HG03196 (cell line): ENCODE results near the gene ST8SIA5.

Source experiments
- ATAC-seq: cut with Tn5 transposase; IDR thresholded peaks from one replicate; pipeline ENCODE4 v1.9.1; 2021; ENCODE audit not compliant: unreplicated experiment

The ST8SIA5 gene

GRCh38 chr18:46630160-46630559 is 126.7 kb downstream of the ST8SIA5 start:
- no peak for ATAC-seq

DNA sequence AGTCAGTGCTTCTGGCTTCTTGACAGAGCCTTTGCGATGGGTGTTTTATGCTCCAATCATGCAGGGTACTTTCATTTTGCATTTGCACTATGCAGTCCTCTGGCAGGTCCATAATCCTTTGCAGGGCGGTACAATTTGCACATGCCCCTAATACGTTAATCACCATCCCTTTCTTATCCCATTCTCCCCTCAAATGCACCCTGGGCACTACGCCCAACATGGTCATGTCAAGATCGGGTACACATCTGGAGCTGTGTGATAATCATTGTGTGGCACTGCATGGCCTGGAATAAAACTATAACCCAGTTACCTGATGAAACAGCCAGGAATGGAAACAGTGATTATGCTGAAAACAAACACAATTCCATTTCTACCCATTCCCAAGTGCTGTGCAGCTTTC is 127.5 kb downstream of the ST8SIA5 start:
- ATAC-seq = no peak

DNA sequence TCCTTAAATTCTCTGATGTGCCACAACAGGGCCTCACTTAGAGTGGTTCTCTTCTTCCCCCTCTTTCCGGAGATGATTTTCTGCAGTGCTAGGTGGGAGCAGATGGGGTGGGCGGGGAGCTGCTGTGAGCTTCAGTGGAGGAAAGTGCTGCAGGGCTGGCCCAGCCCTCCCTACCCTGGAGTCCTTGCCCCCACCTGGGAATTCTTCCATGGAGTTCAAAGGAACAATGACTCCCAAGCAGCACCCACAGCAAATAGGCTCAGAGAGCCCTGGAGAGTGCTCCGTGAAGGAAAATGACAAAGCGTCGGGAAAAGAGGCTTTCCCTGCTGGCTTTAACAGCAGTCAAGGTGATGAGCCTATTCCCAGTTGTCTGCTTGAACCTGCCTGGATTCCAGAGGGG is 128.6 kb downstream of the ST8SIA5 start:
- ATAC-seq = no peak

DNA sequence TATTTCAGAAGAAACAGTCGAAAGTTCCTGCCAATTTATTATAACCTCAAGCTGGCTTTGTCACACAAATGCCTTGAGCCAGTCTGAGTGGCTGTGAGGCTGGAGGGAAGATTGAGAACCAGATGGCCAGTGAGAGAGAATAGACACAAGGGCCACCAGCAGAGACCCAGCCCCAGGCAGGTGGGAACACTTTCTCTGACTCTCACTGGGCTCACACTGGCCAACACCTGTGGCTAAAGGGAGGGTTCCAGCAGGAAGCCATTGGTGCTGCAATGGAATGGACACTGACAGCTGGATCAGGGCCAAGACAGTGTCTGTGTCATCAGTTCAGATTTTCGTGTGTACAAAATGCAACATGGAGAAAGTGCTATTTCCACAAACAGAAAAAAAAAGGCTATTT is 129.7 kb downstream of the ST8SIA5 start:
- ATAC-seq = no peak

DNA sequence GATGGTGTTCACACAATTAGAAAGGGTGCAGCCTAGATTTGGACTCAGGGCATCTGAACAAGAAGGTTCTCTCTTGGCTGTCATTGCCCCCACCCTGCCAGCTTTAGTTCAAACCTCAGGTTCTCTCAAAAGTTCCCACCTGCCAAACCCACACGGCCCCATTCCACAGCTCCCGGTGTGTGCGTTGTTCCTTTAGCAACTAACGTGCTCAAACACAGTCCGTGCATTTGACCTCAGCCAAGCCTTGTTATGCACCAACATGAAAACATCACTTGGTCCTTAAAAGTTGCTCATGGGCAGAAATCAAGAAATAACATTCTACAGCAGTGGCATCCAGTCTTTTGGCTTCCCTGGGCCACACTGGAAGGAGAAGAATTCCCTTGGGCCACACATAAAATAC is 131.8 kb downstream of the ST8SIA5 start:
- ATAC-seq = no peak

GRCh38 chr18:46624127-46624526 is 132.7 kb downstream of the ST8SIA5 start:
- no peak for ATAC-seq

GRCh38 chr18:46623541-46623940 is 133.3 kb downstream of the ST8SIA5 start:
- no peak for ATAC-seq

DNA sequence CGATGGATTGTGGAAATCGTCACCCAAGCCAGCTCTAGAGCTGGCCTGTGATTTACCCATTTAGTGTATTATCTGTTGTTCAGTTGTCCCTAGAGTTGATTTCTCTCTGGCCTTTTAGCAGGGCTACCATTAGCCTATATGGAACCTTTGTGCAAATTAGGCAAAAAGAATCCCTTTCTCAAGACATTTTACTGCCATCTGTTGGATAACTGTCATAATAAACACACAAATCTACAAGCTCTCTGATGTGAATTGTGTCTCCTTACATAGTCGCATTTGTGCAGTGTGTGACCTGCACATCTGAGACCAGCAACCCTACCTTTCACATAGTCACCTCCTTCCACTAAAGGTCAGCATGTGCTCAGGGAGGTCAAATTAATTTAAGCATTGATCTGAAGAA is 133.9 kb downstream of the ST8SIA5 start:
- ATAC-seq = no peak

DNA sequence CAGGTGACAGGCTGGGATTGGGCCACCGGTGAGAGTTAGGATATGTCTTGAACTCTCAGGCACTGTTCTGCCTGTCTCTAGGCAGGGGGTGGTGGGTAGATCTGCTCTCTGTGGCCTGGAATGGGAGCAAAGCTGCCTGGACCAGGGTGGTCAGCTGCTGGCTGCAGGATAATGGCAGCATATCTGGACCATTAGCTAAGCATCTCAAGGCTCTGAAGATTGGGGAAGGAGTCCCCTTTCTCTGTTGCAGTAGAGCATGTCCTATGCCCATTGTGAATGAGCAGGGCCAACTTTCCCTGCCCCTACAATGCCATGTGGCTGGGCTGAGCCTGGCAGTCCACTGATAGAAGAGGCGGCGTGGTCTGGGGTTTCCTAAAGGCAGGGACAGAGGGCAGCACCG is 134.4 kb downstream of the ST8SIA5 start:
- ATAC-seq = no peak

- no peak for ATAC-seq
These were observed 135.0 kb downstream of the ST8SIA5 start for GRCh38 chr18:46621871-46622270.

DNA sequence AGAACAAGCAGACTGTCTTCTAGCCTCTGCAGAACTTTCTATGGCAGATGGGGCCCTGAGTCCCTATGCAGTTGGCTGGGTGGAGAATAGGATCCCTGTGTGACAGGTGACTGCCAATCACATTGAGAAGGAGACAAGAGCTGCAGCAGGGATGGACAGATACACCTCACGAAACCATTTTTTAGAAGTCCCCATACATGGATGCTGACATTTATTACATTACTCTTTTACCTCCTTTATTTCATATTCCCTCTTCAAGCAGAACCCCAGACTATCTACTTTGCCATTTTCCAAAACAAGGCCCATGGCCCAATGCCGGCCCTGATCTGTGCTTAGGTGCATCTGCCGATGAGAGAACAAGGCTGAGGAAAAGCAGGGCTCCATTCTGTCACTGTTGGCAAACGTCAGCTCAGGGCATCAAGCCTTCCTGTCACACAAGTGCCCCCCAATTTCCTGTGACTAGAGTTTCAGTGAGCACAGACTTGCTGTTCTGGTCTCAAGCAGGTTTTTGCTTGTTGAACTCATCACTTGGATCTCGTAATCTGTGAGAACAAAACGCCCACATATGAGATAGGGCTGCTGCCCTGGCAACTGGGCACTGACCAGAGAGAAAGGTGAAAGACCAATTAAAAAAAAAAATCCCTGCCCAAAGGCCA is 135.6 kb downstream of the ST8SIA5 start:
- no peak for ATAC-seq

DNA sequence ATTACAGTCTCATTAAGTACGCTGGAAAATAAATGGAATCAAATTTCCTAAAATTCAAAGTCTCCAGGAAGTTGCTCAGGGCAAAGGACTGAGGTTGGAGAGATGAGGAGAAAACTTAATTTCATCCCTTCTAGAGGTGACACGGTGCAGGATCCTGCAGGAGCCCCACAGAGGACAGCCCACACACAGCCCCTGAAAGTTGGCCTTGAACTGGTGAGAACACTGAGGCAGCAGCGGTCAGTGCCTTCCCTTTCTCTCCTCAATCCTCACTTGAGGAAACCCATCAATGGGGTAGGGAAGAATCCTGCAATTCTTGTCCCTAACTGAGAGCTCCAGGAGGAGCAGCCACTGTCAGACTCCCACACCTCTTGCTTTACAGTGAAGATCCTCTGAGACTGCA is 137.3 kb downstream of the ST8SIA5 start:
- no peak for ATAC-seq
